ENCODE results near the gene DFFA. TPM values are rescaled to one million over a fixed set of nuclear protein-coding genes. Genes with fewer than 3 reads are reported as not detected.
"Not testable (repeated sequence)": the region's sequence is repeated elsewhere in the genome, so short reads cannot be mapped to it uniquely, and the experiment has no call there.

The DFFA gene
- total and polyA plus RNA-seq, 2 of the 4 experiments (the other 2 are of a cell fraction) = 28.1 to 62.6 TPM

GRCh38 chr1:10506046-10506676 lies 33.8 kb upstream of the DFFA start:
- in situ Hi-C loops (cut with MboI; ENCODE audit: low sequenced_read_pairs) (loop anchor here (5.0 kb wide), 1 partner anchor 361 kb away; no protein-coding TSS in a partner anchor), intact Hi-C loops (cut with micrococcal nuclease) (loop anchor here (2.0 kb wide), 2 partner anchors 361 to 507 kb away; partner anchors contain the start of gene TARDBP)
- H2AK5ac ChIP-seq (ENCODE audit: low read depth, low read length); H3K9ac ChIP-seq (ENCODE audit: low read depth, low read length); H3K56ac ChIP-seq (ENCODE audit: extremely low read depth, insufficient read depth, low read length); H2BK5ac ChIP-seq (ENCODE audit: low read depth, low read length, poor library complexity, severe bottlenecking); H2BK15ac ChIP-seq (ENCODE audit: low read depth, low read length); H3K18ac ChIP-seq (ENCODE audit: low read depth, low read length); H3K36me3 ChIP-seq (ENCODE audit: control insufficient read depth, insufficient read depth, low read length); H3K27me3 ChIP-seq (ENCODE audit: control insufficient read depth, insufficient read depth, low read length); H3K27ac ChIP-seq (ENCODE audit: insufficient read depth, low read length); H3K14ac ChIP-seq (replicated peaks; ENCODE audit: low read depth, low read length); H3K9me3 ChIP-seq (ENCODE audit: control insufficient read depth, insufficient read depth, low read length); POLR2A ChIA-PET (ENCODE audit: unreplicated experiment); H3K23ac ChIP-seq (ENCODE audit: low read depth, low read length); H4K91ac ChIP-seq (ENCODE audit: insufficient read depth, low read depth, low read length); H3K4ac ChIP-seq (ENCODE audit: low read depth, low read length); H3K4me3 ChIP-seq (ENCODE audit: insufficient read depth, low read depth, low read length); H2AFZ ChIP-seq (replicated peaks; ENCODE audit: low read length, poor library complexity); H2AK9ac ChIP-seq (replicated peaks; ENCODE audit: low read depth, low read length, poor library complexity); H2BK20ac ChIP-seq (ENCODE audit: low read depth, low read length); DNase-seq; H4K5ac ChIP-seq (ENCODE audit: low read depth, low read length); H3K4me2 ChIP-seq (ENCODE audit: low read depth, low read length); BruUV-seq (replicated peaks); dilution Hi-C loops (cut with HindIII; ENCODE audit: low sequenced_read_pairs, unreplicated experiment); H4K8ac ChIP-seq (ENCODE audit: low read depth in 2 of 2, low read length in 2 of 2); H2BK120ac ChIP-seq (ENCODE audit: low read depth, low read length); ATAC-seq (ENCODE audit: low read depth): not testable (repeated sequence)
- H3K79me1 ChIP-seq (ENCODE audit: low read depth in 1 of 2, low read length in 2 of 2) = peaks cover 21 to 60% of the 10 kb centered on the region in 2 experiments
- H4K20me1 ChIP-seq (ENCODE audit: insufficient read depth, low read length) = peaks cover 13% of the 10 kb centered on the region
- CTCF ChIA-PET = interaction anchor here (0.7 to 3.1 kb wide), 2 partner anchors 12 to 469 kb away, joined by 3 to 22 read pairs; no protein-coding TSS in a partner anchor
- peaks cover 16% of the 10 kb centered on the region for H3K9me1 ChIP-seq (ENCODE audit: insufficient read depth, low read length)
- WGBS, 2 experiments (ENCODE audit: extremely low coverage in 2 of 2, insufficient read length in 1 of 2) = 94% methylated on average over 10 of the region's 12 CpGs; no CpG with 5 or more reads in 1 of the 2 experiments
- peaks cover 16% of the 10 kb centered on the region for H3K4me1 ChIP-seq (ENCODE audit: control insufficient read depth, insufficient read depth, low read length)
